ENCODE results near the gene NUDCD3. TPM values are rescaled to one million over a fixed set of nuclear protein-coding genes. Genes with fewer than 3 reads are reported as not detected.

The NUDCD3 gene
- total RNA-seq, 1 donor from 2014 or later: 107 TPM

GRCh38 chr7:44445986-44446671, 44.3 kb downstream of the NUDCD3 start:
- Histone ChIP-seq H3K9me3 (replicated peaks) (no peaks in the 10 kb centered on the region), H3K27me3 (ENCODE audit: low read depth) (no peaks in the 10 kb centered on the region), H3K4me3 (no peak overlapping the region), H3K36me3 (no peaks in the 10 kb centered on the region), H3K27ac (replicated peaks) (peak overlapping the region; percentile 63), H3K4me1 (peaks cover 72% of the 10 kb centered on the region)
- no peak for DNase-seq
- TF ChIP-seq CTCF (IDR thresholded peaks at IDR 0.05; ENCODE audit: borderline replicate concordance): no peak
- intact Hi-C loops (cut with micrococcal nuclease): no loop called here

- Histone ChIP-seq H3K4me3 (no peak overlapping the region), H3K27ac (replicated peaks) (no peak overlapping the region), H3K4me1 (peaks cover 49% of the 10 kb centered on the region), H3K27me3 (ENCODE audit: low read depth) (no peaks in the 10 kb centered on the region), H3K9me3 (replicated peaks) (no peaks in the 10 kb centered on the region), H3K36me3 (no peaks in the 10 kb centered on the region)
- no peak for TF ChIP-seq CTCF (IDR thresholded peaks at IDR 0.05; ENCODE audit: borderline replicate concordance)
- DNase-seq: no peak
- intact Hi-C loops (cut with micrococcal nuclease): no loop called here
These were observed 49.4 kb downstream of the NUDCD3 start for GRCh38 chr7:44441079-44441478.

GRCh38 chr7:44440577-44441078, 49.8 kb downstream of the NUDCD3 start:
- intact Hi-C loops (cut with micrococcal nuclease): no loop called here
- no peak for DNase-seq
- no peaks in the 10 kb centered on the region for H3K36me3 ChIP-seq
- no peaks in the 10 kb centered on the region for H3K27me3 ChIP-seq (ENCODE audit: low read depth)
- peaks cover 44% of the 10 kb centered on the region for H3K4me1 ChIP-seq
- no peak for TF ChIP-seq CTCF (IDR thresholded peaks at IDR 0.05; ENCODE audit: borderline replicate concordance)
- H3K9me3 ChIP-seq (replicated peaks): no peaks in the 10 kb centered on the region
- H3K4me3 ChIP-seq: no peak overlapping the region
- no peak overlapping the region for H3K27ac ChIP-seq (replicated peaks)

GRCh38 chr7:44439926-44440325, 50.5 kb downstream of the NUDCD3 start:
- Histone ChIP-seq H3K4me3 (no peak overlapping the region), H3K4me1 (peaks cover 37% of the 10 kb centered on the region), H3K9me3 (replicated peaks) (no peaks in the 10 kb centered on the region), H3K27me3 (ENCODE audit: low read depth) (no peaks in the 10 kb centered on the region), H3K27ac (replicated peaks) (no peak overlapping the region), H3K36me3 (no peaks in the 10 kb centered on the region)
- TF ChIP-seq CTCF (IDR thresholded peaks at IDR 0.05; ENCODE audit: borderline replicate concordance): no peak
- no peak for DNase-seq
- intact Hi-C loops (cut with micrococcal nuclease): no loop called here

GRCh38 chr7:44438816-44439215, 51.6 kb downstream of the NUDCD3 start:
- Histone ChIP-seq H3K4me3 (no peak overlapping the region), H3K27ac (replicated peaks) (no peak overlapping the region), H3K4me1 (peaks cover 44% of the 10 kb centered on the region), H3K36me3 (no peaks in the 10 kb centered on the region), H3K9me3 (replicated peaks) (no peaks in the 10 kb centered on the region), H3K27me3 (ENCODE audit: low read depth) (no peaks in the 10 kb centered on the region)
- TF ChIP-seq CTCF (IDR thresholded peaks at IDR 0.05; ENCODE audit: borderline replicate concordance): no peak
- intact Hi-C loops (cut with micrococcal nuclease): no loop called here
- no peak for DNase-seq

All from left ventricle myocardium inferior (tissue), 1 donor.